Small intestine (tissue), 16 donors: ENCODE results near the gene IL15. TPM values are rescaled to one million over a fixed set of nuclear protein-coding genes. Genes with fewer than 3 reads are reported as not detected.
A peak's percentile ranks its signal among the peaks of the same experiment; 100 is the strongest.
"Not testable (repeated sequence)": the region's sequence is repeated elsewhere in the genome, so short reads cannot be mapped to it uniquely, and the experiment has no call there.

Experiments
- DNase-seq, 2 donors: peaks; one replicate each; pipeline versions ENCODE4 v3.0.0 to v3.0.0-alpha.2; 2013
- FAIRE-seq: peaks from 2 replicates; lab custom pipeline; 2012; peaks lifted over from hg19 to GRCh38; lab: Jason Lieb, UNC
- H3K27ac ChIP-seq, 3 donors: one replicate each; pipeline ENCODE4 v1.5.1; 2013; ENCODE audit warnings: low read length in 2 of 3, mild to moderate bottlenecking in 2 of 3, control low read depth in 1 of 3, inconsistent platforms in 1 of 3, low read depth in 1 of 3, moderate library complexity in 1 of 3
- H3K27me3 ChIP-seq, 3 donors: one replicate each; pipeline ENCODE4 v1.6.1; 2013; ENCODE audit warnings: low read length in 3 of 3, inconsistent platforms in 1 of 3; ENCODE audit not compliant: control insufficient read depth in 3 of 3, insufficient read depth in 3 of 3
- H3K36me3 ChIP-seq, 3 donors: one replicate each; pipeline ENCODE4 v1.6.1; 2013; ENCODE audit warnings: low read length in 3 of 3, inconsistent platforms in 1 of 3, low read depth in 1 of 3, mild to moderate bottlenecking in 1 of 3, moderate library complexity in 1 of 3; ENCODE audit not compliant: control insufficient read depth in 3 of 3, insufficient read depth in 2 of 3
- H3K4me1 ChIP-seq, 3 donors: one replicate each; pipeline ENCODE4 v1.6.1; 2013; ENCODE audit warnings: low read length in 2 of 3, inconsistent platforms in 1 of 3, low read depth in 1 of 3, mild to moderate bottlenecking in 1 of 3, moderate library complexity in 1 of 3; ENCODE audit not compliant: control insufficient read depth in 3 of 3, insufficient read depth in 2 of 3
- H3K4me3 ChIP-seq, 3 donors: one replicate each; pipeline ENCODE4 v1.5.1; 2013; ENCODE audit warnings: low read length in 3 of 3, control low read depth in 1 of 3, inconsistent platforms in 1 of 3, low read depth in 1 of 3, mild to moderate bottlenecking in 1 of 3, moderate library complexity in 1 of 3
- H3K9me3 ChIP-seq, 2 donors: one replicate each; pipeline ENCODE4 v1.6.1; 2013; ENCODE audit warnings: low read depth in 1 of 2, low read length in 1 of 2; ENCODE audit not compliant: control insufficient read depth in 2 of 2, insufficient read depth in 1 of 2
- WGBS, 3 donors: extraction: QIAGEN DNeasy Blood & Tissue Kit; methylation state at CpG; one replicate each; pipeline ENCODE4 v1.1.7; 2013; 5-methylcytosine and 5-hydroxymethylcytosine counted together
- long read RNA-seq, 10 donors: transcript quantifications; one replicate each; lab custom pipeline, GENCODE V29; 2026
- polyA plus RNA-seq, 4 donors: library from polyadenylated mRNA; stranded (reverse) in 3 of 4; unstranded in 1 of 4; fragments of 200-250 nt in 3 of 4; fragments of 120-200 nt in 1 of 4; gene quantifications; one replicate each; pipeline versions ENCODE4 v1.2.1 to v1.2.3, GENCODE V29; 2013
- donor health status: healthy with polysubstance abuse.
- donor health status: control.
- donor health status: control.
- donor health status: Bipolar disorder and iron deficiency.
- donor health status: healthy.

IL15 gene, protein sequence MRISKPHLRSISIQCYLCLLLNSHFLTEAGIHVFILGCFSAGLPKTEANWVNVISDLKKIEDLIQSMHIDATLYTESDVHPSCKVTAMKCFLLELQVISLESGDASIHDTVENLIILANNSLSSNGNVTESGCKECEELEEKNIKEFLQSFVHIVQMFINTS
- polyA plus RNA-seq, result 10 to 100 TPM in 2 of 4 donors, 1 to 10 TPM in 2; 4.1 to 16.3 (median 8.9) TPM
- long read RNA-seq, donor 1, result 0 reads
- long read RNA-seq, donor 2, partial matches to known transcripts, result 0 of 1 reads
- long read RNA-seq, donor 2, other reads (novel, unspliced or antisense), result 0 of 1 reads
- long read RNA-seq, donor 3, result 0 reads
- long read RNA-seq, donor 4, result 0 reads
- long read RNA-seq, donor 5, result 0 reads
- long read RNA-seq, donor 6, partial matches to known transcripts, result 0 of 2 reads
- long read RNA-seq, donor 6, other reads (novel, unspliced or antisense), result 0 of 2 reads
- long read RNA-seq, donor 7, result 0 reads
- long read RNA-seq, donor 8, result 0 reads
- long read RNA-seq, donor 9, result 0 reads
- long read RNA-seq, donor 10, result 0 reads

DNA sequence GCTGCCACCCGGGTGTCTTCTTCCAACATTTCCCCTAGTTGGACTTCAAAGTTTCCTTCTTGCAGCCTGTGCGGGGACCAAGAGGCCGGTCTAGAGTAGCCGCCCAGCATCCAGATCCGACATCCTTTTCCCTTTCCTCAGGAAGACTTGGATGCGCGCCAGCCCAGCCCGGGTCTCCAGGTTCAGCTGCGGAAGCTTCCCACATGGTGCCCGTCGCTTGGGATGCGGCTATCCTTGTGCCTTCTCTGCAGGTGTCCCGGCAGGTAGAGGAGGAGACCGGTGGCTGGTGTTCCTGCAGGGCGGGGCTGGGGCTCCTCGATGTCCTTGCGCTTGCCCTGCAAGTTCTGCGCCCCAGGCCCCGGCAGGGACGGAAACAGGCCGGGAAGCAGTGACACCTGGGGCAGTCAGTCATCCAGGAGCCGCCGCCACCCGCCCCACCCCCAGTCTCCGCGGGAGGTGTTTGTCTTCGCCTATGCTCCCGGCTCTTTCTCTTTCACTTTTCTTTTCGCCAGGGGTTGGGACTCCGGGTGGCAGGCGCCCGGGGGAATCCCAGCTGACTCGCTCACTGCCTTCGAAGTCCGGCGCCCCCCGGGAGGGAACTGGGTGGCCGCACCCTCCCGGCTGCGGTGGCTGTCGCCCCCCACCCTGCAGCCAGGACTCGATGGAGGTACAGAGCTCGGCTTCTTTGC is at the start of gene IL15:
TSS of gene IL15 (plus strand) at position 502 of the 689 bp plus-strand sequence. CDS start 82,882 bp downstream, outside the sequence.
- FAIRE-seq (no peak), DNase-seq (peak; percentile 93 to 96)
- Histone ChIP-seq H3K9me3 (no peaks in the 10 kb centered on the region), H3K36me3 (no peaks in the 10 kb centered on the region), H3K4me3 (peak within 1 kb of the TSS; percentile 76 to 80 (median 77)), H3K27ac (peak within 1 kb of the TSS; percentile 79 to 84 (median 80)), H3K27me3 (peaks cover 0 to 5% (median 0%) of the 10 kb centered on the region in 3 donors), H3K4me1 (peaks cover 0 to 2% (median 0%) of the 10 kb centered on the region in 3 donors)
- 1% methylated on average over 35 to 43 of the region's 43 CpGs for WGBS, 3 donors

DNA sequence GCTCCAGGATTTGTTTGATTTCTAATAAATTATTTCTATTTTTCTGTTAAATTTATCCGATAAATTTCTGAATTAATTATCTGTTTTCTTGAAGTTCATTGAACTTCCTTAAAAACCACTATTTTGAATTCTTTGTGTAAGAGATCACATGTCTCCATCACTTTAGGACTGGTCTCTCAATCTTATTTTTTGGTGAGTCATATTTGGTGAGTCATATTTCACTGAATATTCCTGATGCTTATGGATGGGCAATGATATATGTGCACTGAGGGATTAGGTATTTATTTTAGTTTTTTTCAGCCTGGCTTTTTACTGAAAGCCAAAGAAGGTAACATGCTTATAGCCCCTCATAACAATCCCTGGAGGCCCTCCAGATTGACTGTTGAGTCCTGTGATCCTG is 48.5 kb upstream of the IL15 start:
- WGBS, 3 donors, result 92 to 98% (median 96%) methylated on average over 1 of the region's 1 CpG
- no peaks in the 10 kb centered on the region for H3K4me1 ChIP-seq
- no peak overlapping the region for H3K4me3 ChIP-seq
- H3K9me3 ChIP-seq, result peaks cover 0 to 6% of the 10 kb centered on the region in 2 donors
- DNase-seq (no peak), FAIRE-seq (no peak)
- H3K27ac ChIP-seq, result no peak overlapping the region
- no peaks in the 10 kb centered on the region for H3K27me3 ChIP-seq
- H3K36me3 ChIP-seq, result no peaks in the 10 kb centered on the region

DNA sequence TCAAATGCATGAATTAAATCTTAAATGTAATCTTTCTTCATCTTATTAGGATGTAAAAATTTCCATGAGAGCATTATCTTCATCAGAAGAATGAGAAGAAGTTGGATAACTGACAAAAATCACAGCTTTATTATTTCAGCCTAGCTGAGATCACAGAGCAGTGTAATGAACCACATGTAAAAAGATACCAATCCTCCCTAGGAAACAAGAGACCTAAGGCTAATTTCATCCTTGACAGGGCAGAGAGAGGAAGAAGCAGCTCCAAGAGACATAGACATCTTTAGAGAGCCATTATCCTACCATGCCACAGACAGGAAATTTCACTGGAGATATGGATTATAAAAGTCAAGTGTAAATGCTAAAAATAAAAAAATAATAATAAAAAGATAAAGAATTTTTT is 40.9 kb upstream of the IL15 start:
- FAIRE-seq, result no peak

DNA sequence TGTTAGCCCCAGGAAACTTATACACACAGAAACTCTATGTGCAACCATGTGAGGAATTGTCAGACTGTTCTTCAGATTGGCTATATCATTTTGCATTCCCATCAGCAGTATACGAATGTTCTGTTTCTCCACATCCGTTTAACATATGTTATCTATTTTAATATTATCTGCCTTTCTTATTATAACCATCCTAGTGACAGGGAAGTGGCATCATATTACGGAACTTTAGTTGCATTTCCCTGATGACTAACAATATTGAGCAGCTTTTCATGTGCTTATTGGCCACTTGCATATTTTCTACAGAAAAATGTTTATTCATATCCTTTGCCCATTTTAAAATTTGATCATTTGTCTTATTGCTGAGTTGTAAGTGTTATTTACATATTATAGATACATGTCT is 36.5 kb upstream of the IL15 start:
- Histone ChIP-seq H3K4me1 (no peaks in the 10 kb centered on the region), H3K27ac (no peak overlapping the region), H3K4me3 (no peak overlapping the region), H3K27me3 (no peaks in the 10 kb centered on the region), H3K36me3 (no peaks in the 10 kb centered on the region), H3K9me3 (no peaks in the 10 kb centered on the region)
- FAIRE-seq (no peak), DNase-seq (no peak)
- WGBS, 3 donors, result 66 to 76% (median 71%) methylated on average over 3 of the region's 3 CpGs

More for the DNA sequence above, 40.9 kb upstream of the IL15 start:
- H3K36me3 ChIP-seq, result no peaks in the 10 kb centered on the region
- H3K4me1 ChIP-seq, result no peaks in the 10 kb centered on the region
- H3K27me3 ChIP-seq, result no peaks in the 10 kb centered on the region
- no peak overlapping the region for H3K27ac ChIP-seq
- no peak for DNase-seq
- H3K4me3 ChIP-seq, result no peak overlapping the region
- no peaks in the 10 kb centered on the region for H3K9me3 ChIP-seq

DNA sequence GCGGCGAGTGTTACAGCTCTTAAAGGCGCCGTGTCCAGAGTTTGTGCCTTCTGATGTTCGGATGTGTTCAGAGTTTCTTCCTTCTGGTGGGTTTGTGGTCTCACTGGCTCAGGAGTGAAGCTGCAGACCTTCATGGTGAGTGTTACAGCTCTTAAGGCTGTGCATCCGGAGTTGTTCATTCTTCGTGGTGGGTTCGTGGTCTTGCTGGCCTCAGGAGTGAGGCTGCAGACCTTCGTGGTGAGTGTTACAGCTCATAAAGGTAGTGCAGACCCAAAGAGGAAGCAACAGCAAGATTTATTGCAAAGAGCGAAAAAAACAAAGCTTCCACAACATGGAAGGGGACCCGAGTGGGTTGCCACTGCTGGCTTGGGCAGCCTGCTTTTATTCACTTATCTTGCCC is 31.7 kb upstream of the IL15 start:
- not testable (repeated sequence) for H3K27ac ChIP-seq, H3K9me3 ChIP-seq, FAIRE-seq, H3K27me3 ChIP-seq, H3K4me1 ChIP-seq, H3K36me3 ChIP-seq, DNase-seq, H3K4me3 ChIP-seq
- WGBS, 3 donors, result 69 to 86% (median 74%) methylated on average over 11 of the region's 11 CpGs

DNA sequence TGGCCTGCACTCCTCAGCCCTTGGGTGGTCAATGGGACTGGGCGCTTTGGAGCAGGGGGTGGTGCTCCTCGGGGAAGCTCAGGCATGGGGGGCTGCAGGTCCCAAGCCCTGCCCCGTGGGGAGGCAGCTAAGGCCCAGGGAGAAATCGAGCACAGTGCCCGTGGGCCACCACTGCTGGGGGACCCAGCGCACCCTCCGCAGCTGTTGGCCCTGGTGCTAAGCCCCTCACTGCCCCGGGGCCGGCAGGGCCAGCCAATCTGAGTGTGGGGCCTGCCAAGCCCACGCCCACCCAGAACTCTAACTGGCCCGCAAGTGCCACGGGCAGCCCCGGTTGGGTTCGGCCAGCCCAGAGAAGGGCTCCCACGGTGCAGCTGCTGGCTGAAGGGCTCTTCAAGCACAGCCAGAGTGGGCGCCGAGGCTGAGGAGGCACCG is 30.9 kb upstream of the IL15 start:
- 89 to 93% (median 91%) methylated on average over 18 of the region's 18 CpGs for WGBS, 3 donors
- Histone ChIP-seq H3K36me3 (no peaks in the 10 kb centered on the region), H3K9me3 (peaks cover 0 to 5% of the 10 kb centered on the region in 2 donors), H3K4me1 (no peaks in the 10 kb centered on the region), H3K27ac (no peak overlapping the region), H3K27me3 (no peaks in the 10 kb centered on the region), H3K4me3 (no peak overlapping the region)
- FAIRE-seq (no peak), DNase-seq (no peak)

DNA sequence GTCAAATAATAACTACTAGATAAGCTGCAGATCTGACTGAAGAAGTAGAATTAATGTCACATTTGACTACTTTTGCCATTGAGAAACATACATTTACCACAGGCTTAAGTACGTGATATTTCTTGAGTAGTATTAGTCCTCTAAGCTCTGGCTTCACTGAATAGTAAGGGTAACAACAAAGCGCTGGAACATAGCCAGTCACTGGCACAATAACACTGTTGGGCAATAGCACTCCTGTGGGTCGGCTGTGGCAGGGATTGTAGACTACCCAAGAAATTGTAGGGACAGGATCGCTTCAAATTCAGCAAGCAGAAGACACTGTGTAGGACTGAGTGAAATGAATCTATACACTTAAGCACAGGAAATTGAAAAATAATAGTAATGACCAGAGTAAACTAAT is 27.1 kb upstream of the IL15 start:
- Histone ChIP-seq H3K9me3 (peaks cover 0 to 5% of the 10 kb centered on the region in 2 donors), H3K27ac (no peak overlapping the region), H3K4me1 (no peaks in the 10 kb centered on the region), H3K4me3 (no peak overlapping the region), H3K27me3 (no peaks in the 10 kb centered on the region), H3K36me3 (no peaks in the 10 kb centered on the region)
- FAIRE-seq (no peak), DNase-seq (peak in 1 of 2 donors; percentile 12)
- 49 to 73% (median 60%) methylated on average over 4 of the region's 4 CpGs for WGBS, 3 donors

DNA sequence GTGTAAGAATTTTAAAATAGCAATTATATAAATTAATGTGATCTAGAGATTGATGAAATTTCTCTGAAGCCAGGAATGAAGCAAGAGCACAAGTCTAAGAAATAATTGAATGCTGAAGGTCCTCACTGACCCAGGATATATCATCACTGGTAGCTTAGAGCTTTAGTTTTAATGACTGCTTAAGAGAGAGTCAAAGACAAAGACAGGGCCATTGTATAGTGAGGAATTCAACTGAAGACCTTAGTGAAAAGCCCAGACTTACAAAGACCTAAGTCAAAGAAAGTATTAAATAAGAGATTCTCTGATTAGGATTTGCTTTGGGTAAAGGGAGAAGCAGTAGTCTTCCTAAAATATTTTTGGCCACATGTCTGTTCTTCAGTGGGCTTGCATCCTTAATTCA is 26.0 kb upstream of the IL15 start:
- DNase-seq (no peak), FAIRE-seq (no peak)
- no peaks in the 10 kb centered on the region for H3K27me3 ChIP-seq
- H3K36me3 ChIP-seq, result no peaks in the 10 kb centered on the region
- H3K4me1 ChIP-seq, result no peaks in the 10 kb centered on the region
- H3K4me3 ChIP-seq, result no peak overlapping the region
- H3K27ac ChIP-seq, result no peak overlapping the region
- peaks cover 0 to 4% of the 10 kb centered on the region in 2 donors for H3K9me3 ChIP-seq
